SK-N-SH treated with all-trans-retinoic acid at 6 μM for 48 hours (cell line): ENCODE data around the gene CLN6.
"Not testable (repeated sequence)": the region's sequence is repeated elsewhere in the genome, so short reads cannot be mapped to it uniquely, and the experiment has no call there.

Experiments
- ATAC-seq: fragments of 200-7000 bp; cut with Tn5 transposase; 3 replicates; pipeline ENCODE4 v1.9.1; 2020; ENCODE audit warnings: mild to moderate bottlenecking, moderate library complexity
- ARNTL ChIP-seq: fragments of 450-650 bp; formaldehyde crosslinking; IDR thresholded peaks from 2 replicates; pipeline ENCODE4 v1.5.0; 2020; ENCODE audit warnings: low read depth, mild to moderate bottlenecking, moderate library complexity, borderline replicate concordance
- BACH2 ChIP-seq: fragments of 250-450 bp; sonication (Bioruptor Pico); IDR thresholded peaks from 2 replicates; pipeline ENCODE4 v1.9.0; 2021; ENCODE audit warnings: mild to moderate bottlenecking, borderline replicate concordance
- CREB5 ChIP-seq: fragments of 250-450 bp; sonication (Bioruptor Pico); IDR thresholded peaks from 2 replicates; pipeline ENCODE4 v1.5.1; 2020; ENCODE audit warnings: low read depth, mild to moderate bottlenecking, moderate library complexity
- CSDC2 ChIP-seq: fragments of 250-450 bp; sonication (Bioruptor Pico); IDR thresholded peaks from 2 replicates; pipeline ENCODE4 v1.5.0; 2020; ENCODE audit warnings: mild to moderate bottlenecking, moderate library complexity
- ESRRG ChIP-seq: fragments of 250-450 bp; sonication (Bioruptor Pico); IDR thresholded peaks from 2 replicates; pipeline ENCODE4 v1.6.1; 2021; ENCODE audit warnings: mild to moderate bottlenecking
- GLIS3 ChIP-seq: fragments of 250-450 bp; sonication (Bioruptor Pico); IDR thresholded peaks from 2 replicates; pipeline ENCODE4 v1.5.0; 2020; ENCODE audit warnings: mild to moderate bottlenecking, moderate library complexity
- ISL1 ChIP-seq: fragments of 250-450 bp; sonication (Bioruptor Pico); IDR thresholded peaks from 2 replicates; pipeline ENCODE4 v2.1.2; 2022; ENCODE audit warnings: mild to moderate bottlenecking, moderate library complexity
- OSR1 ChIP-seq: fragments of 250-450 bp; sonication (Bioruptor Pico); IDR thresholded peaks from 2 replicates; pipeline ENCODE4 v1.8.0; 2022; ENCODE audit warnings: moderate library complexity, mild to moderate bottlenecking, inconsistent platforms
- PATZ1 ChIP-seq: fragments of 250-450 bp; sonication (Bioruptor Pico); IDR thresholded peaks from 2 replicates; pipeline ENCODE4 v1.8.0; 2020; ENCODE audit warnings: mild to moderate bottlenecking, moderate library complexity, borderline replicate concordance
- PPARA ChIP-seq: fragments of 250-450 bp; sonication (Bioruptor Pico); IDR thresholded peaks from 2 replicates; pipeline ENCODE4 v1.5.0; 2020; ENCODE audit warnings: mild to moderate bottlenecking, borderline replicate concordance
- RARB ChIP-seq: fragments of 250-450 bp; sonication (Bioruptor Pico); IDR thresholded peaks from 2 replicates; pipeline ENCODE4 v1.8.0; 2021; ENCODE audit warnings: mild to moderate bottlenecking, moderate library complexity
- SNAI2 ChIP-seq: fragments of 250-450 bp; sonication (Bioruptor Pico); IDR thresholded peaks from 2 replicates; pipeline ENCODE4 v1.5.0; 2020; ENCODE audit warnings: mild to moderate bottlenecking, moderate library complexity
- TCF4 ChIP-seq: fragments of 250-450 bp; sonication (Bioruptor Pico); IDR thresholded peaks from 2 replicates; pipeline ENCODE4 v1.8.0; 2021; ENCODE audit warnings: mild to moderate bottlenecking, moderate library complexity, borderline replicate concordance
- TOX ChIP-seq: fragments of 250-450 bp; sonication (Bioruptor Pico); IDR thresholded peaks from 2 replicates; pipeline ENCODE4 v1.8.0; 2021; ENCODE audit warnings: mild to moderate bottlenecking, moderate library complexity, borderline replicate concordance
- ZFP3 ChIP-seq: fragments of 250-450 bp; sonication (Bioruptor Pico); IDR thresholded peaks from 2 replicates; pipeline ENCODE4 v1.5.0; 2020; ENCODE audit warnings: mild to moderate bottlenecking, moderate library complexity
- ZFP30 ChIP-seq: fragments of 450-650 bp; formaldehyde crosslinking; IDR thresholded peaks from 2 replicates; pipeline ENCODE4 v1.5.0; 2022; ENCODE audit warnings: mild to moderate bottlenecking, moderate library complexity
- ZNF565 ChIP-seq: fragments of 450-650 bp; formaldehyde crosslinking; conservative IDR thresholded peaks from 2 replicates; pipeline ENCODE4 v1.5.0; 2020; ENCODE audit warnings: low read depth, mild to moderate bottlenecking, moderate library complexity
- ZNF70 ChIP-seq: fragments of 450-650 bp; formaldehyde crosslinking; IDR thresholded peaks from 2 replicates; pipeline ENCODE4 v1.5.0; 2020; ENCODE audit warnings: mild to moderate bottlenecking, moderate library complexity
- TF ChIP-seq, protein P1 (sequence below): fragments of 250-450 bp; sonication (Bioruptor Pico); IDR thresholded peaks from 2 replicates; pipeline ENCODE4 v1.8.0; 2021; ENCODE audit warnings: low read depth, mild to moderate bottlenecking, moderate library complexity, borderline replicate concordance
- TF ChIP-seq, protein P2 (sequence below): fragments of 250-450 bp; sonication (Bioruptor Pico); IDR thresholded peaks from 2 replicates; pipeline ENCODE4 v1.5.1; 2021; ENCODE audit warnings: mild to moderate bottlenecking, moderate library complexity

CLN6 gene

GRCh38 chr15:68235022-68235421, 5.5 kb upstream of the CLN6 start:
- ATAC-seq, result no peak
- no peak for TF ChIP-seq ZNF565 (CRISPR knock-in tag)
- no peak for TF ChIP-seq RARB (CRISPR knock-in tag)
- TF ChIP-seq ESRRG (CRISPR knock-in tag), result no peak
- no peak for TF ChIP-seq PATZ1
- no peak for TF ChIP-seq ZNF70
- TF ChIP-seq ZFP3 (CRISPR knock-in tag), result no peak
- no peak for TF ChIP-seq PPARA

- ATAC-seq, result not testable (repeated sequence)
Measured at GRCh38 chr15:68234520-68234919, 5.0 kb upstream of the CLN6 start.

GRCh38 chr15:68234060-68234459, 4.5 kb upstream of the CLN6 start:
- TF ChIP-seq CSDC2 (CRISPR knock-in tag), result no peak
- TF ChIP-seq GLIS3 (CRISPR knock-in tag), result no peak
- TF ChIP-seq CREB5, result no peak
- TF ChIP-seq ESRRG (CRISPR knock-in tag), result no peak
- no peak for TF ChIP-seq ZNF70
- TF ChIP-seq OSR1 (CRISPR knock-in tag), result no peak
- no peak for TF ChIP-seq BACH2 (CRISPR knock-in tag)
- TF ChIP-seq, protein P1, sequence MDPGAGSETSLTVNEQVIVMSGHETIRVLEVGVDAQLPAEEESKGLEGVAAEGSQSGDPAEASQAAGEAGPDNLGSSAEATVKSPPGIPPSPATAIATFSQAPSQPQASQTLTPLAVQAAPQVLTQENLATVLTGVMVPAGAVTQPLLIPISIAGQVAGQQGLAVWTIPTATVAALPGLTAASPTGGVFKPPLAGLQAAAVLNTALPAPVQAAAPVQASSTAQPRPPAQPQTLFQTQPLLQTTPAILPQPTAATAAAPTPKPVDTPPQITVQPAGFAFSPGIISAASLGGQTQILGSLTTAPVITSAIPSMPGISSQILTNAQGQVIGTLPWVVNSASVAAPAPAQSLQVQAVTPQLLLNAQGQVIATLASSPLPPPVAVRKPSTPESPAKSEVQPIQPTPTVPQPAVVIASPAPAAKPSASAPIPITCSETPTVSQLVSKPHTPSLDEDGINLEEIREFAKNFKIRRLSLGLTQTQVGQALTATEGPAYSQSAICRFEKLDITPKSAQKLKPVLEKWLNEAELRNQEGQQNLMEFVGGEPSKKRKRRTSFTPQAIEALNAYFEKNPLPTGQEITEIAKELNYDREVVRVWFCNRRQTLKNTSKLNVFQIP (CRISPR knock-in tag), result no peak
- TF ChIP-seq RARB (CRISPR knock-in tag), result no peak
- no peak for TF ChIP-seq ISL1
- no peak for TF ChIP-seq ZFP30 (CRISPR knock-in tag)
- TF ChIP-seq SNAI2 (CRISPR knock-in tag), result no peak
- TF ChIP-seq TOX (CRISPR knock-in tag), result no peak
- no peak for ATAC-seq

DNA sequence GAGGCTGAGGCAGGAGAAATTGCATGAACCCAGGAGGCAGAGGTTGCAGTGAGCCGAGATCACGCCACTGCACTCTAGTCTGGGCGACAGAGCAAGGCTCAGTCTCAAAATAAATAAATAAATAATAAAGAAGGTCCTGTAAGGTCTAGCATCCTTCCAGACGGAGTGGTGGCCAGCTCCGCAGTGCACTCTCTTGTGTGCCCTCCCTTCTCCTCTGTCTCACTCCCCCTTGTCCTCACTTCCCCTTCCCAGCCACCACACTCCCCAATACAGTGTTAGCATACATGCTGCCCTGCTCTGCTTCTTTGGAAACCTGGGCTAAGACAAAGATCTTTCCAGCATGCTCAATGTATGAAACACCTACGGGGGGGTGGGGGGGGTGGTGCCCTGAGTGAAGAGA, 3.4 kb upstream of the CLN6 start:
- no peak for ATAC-seq

More for the DNA sequence above, 3.4 kb upstream of the CLN6 start:
- TF ChIP-seq TCF4 (CRISPR knock-in tag) (no peak), ZFP3 (CRISPR knock-in tag) (no peak), SNAI2 (CRISPR knock-in tag) (no peak), RARB (CRISPR knock-in tag) (no peak), BACH2 (CRISPR knock-in tag) (no peak), ESRRG (CRISPR knock-in tag) (no peak), GLIS3 (CRISPR knock-in tag) (no peak), ARNTL (CRISPR knock-in tag) (no peak), TOX (CRISPR knock-in tag) (no peak), PPARA (no peak)
- TF ChIP-seq, protein P2, sequence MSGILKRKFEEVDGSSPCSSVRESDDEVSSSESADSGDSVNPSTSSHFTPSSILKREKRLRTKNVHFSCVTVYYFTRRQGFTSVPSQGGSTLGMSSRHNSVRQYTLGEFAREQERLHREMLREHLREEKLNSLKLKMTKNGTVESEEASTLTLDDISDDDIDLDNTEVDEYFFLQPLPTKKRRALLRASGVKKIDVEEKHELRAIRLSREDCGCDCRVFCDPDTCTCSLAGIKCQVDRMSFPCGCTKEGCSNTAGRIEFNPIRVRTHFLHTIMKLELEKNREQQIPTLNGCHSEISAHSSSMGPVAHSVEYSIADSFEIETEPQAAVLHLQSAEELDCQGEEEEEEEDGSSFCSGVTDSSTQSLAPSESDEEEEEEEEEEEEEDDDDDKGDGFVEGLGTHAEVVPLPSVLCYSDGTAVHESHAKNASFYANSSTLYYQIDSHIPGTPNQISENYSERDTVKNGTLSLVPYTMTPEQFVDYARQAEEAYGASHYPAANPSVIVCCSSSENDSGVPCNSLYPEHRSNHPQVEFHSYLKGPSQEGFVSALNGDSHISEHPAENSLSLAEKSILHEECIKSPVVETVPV, result no peak
- TF ChIP-seq, protein P1 (CRISPR knock-in tag), result no peak
